ENCODE measurements around the gene HOXD8.

HOXD8 gene

GRCh38 chr2:176117162-176117822 is 12.2 kb upstream of the HOXD8 start:
- no peak for DNase-seq (ENCODE audit: low read depth)

- no peak for DNase-seq (ENCODE audit: low read depth)
These were observed 11.6 kb upstream of the HOXD8 start for GRCh38 chr2:176117823-176118371.

GRCh38 chr2:176118601-176119339 is 10.7 kb upstream of the HOXD8 start:
- no peak for DNase-seq (ENCODE audit: low read depth)

- no peak for DNase-seq (ENCODE audit: low read depth)
These were observed 8.9 kb upstream of the HOXD8 start for GRCh38 chr2:176120364-176121189.

GRCh38 chr2:176121190-176122051 is 8.1 kb upstream of the HOXD8 start:
- no peak for DNase-seq (ENCODE audit: low read depth)

- DNase-seq (ENCODE audit: low read depth): no peak
These were observed 7.3 kb upstream of the HOXD8 start for GRCh38 chr2:176122052-176122682.

- DNase-seq (ENCODE audit: low read depth): no peak
These were observed 6.7 kb upstream of the HOXD8 start, which contains the start of gene HOXD9 for GRCh38 chr2:176122683-176123410. Gene HOXD9, plus strand, starts transcription at chr2:176122719. Its CDS starts 50 bp downstream, at chr2:176122769.

- DNase-seq (ENCODE audit: low read depth): no peak
These were observed 5.9 kb upstream of the HOXD8 start for GRCh38 chr2:176123411-176124109.

- no peak for DNase-seq (ENCODE audit: low read depth)
These were observed 5.2 kb upstream of the HOXD8 start for GRCh38 chr2:176124110-176124946.

GRCh38 chr2:176124947-176125771 is 4.3 kb upstream of the HOXD8 start:
- DNase-seq (ENCODE audit: low read depth): no peak

- no peak for DNase-seq (ENCODE audit: low read depth)
These were observed 3.8 kb upstream of the HOXD8 start for GRCh38 chr2:176125772-176126054.

- peak; percentile 17 for DNase-seq (ENCODE audit: low read depth)
These were observed 2.4 kb upstream of the HOXD8 start for GRCh38 chr2:176126929-176127773.

- no peak for DNase-seq (ENCODE audit: low read depth)
These were observed 1.8 kb upstream of the HOXD8 start for GRCh38 chr2:176127774-176128072.

GRCh38 chr2:176128172-176128981 is 1.1 kb upstream of the HOXD8 start:
- DNase-seq (ENCODE audit: low read depth): no peak

GRCh38 chr2:176129813-176130146 is 275 bp downstream of the HOXD8 start:
- DNase-seq (ENCODE audit: low read depth): no peak

- no peak for DNase-seq (ENCODE audit: low read depth)
These were observed 847 bp downstream of the HOXD8 start for GRCh38 chr2:176130147-176130956.
